ENCODE data around the gene IAH1. TPM values are rescaled to one million over a fixed set of nuclear protein-coding genes. Genes with fewer than 3 reads are reported as not detected.

The IAH1 gene
- total and polyA plus RNA-seq, 2 donors from 2014 or later, result 52.7 to 97.0 TPM

- peaks cover 0 to 7% (median 6%) of the 10 kb centered on the region in 3 donors for H3K36me3 ChIP-seq (ENCODE audit: control insufficient read depth in 2 of 3, insufficient read depth in 3 of 3, low read length in 3 of 3)
- FAIRE-seq, result no peak
- H3K4me3 ChIP-seq (ENCODE audit: low read length in 3 of 3), result no peak overlapping the region
- no peak overlapping the region for H3K27ac ChIP-seq (ENCODE audit: low read depth in 2 of 2, low read length in 2 of 2)
- no peaks in the 10 kb centered on the region for H3K9me3 ChIP-seq (ENCODE audit: control insufficient read depth in 2 of 3, insufficient read depth in 1 of 3, low read length in 3 of 3)
- H3K4me1 ChIP-seq (ENCODE audit: control insufficient read depth in 2 of 3, insufficient read depth in 2 of 3, low read depth in 1 of 3, low read length in 3 of 3), result no peaks in the 10 kb centered on the region
- no peak overlapping the region for H3K9ac ChIP-seq (ENCODE audit: low read length in 3 of 3)
- no peaks in the 10 kb centered on the region for H3K27me3 ChIP-seq (ENCODE audit: control insufficient read depth, insufficient read depth, low read length)
- DNase-seq, result no peak
- TF ChIP-seq, protein P1, sequence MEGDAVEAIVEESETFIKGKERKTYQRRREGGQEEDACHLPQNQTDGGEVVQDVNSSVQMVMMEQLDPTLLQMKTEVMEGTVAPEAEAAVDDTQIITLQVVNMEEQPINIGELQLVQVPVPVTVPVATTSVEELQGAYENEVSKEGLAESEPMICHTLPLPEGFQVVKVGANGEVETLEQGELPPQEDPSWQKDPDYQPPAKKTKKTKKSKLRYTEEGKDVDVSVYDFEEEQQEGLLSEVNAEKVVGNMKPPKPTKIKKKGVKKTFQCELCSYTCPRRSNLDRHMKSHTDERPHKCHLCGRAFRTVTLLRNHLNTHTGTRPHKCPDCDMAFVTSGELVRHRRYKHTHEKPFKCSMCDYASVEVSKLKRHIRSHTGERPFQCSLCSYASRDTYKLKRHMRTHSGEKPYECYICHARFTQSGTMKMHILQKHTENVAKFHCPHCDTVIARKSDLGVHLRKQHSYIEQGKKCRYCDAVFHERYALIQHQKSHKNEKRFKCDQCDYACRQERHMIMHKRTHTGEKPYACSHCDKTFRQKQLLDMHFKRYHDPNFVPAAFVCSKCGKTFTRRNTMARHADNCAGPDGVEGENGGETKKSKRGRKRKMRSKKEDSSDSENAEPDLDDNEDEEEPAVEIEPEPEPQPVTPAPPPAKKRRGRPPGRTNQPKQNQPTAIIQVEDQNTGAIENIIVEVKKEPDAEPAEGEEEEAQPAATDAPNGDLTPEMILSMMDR (IDR thresholded peaks at IDR 0.05; ENCODE audit: borderline replicate concordance, extremely low read depth, insufficient read depth), result no peak
- intact Hi-C loops (cut with DNase I), result no loop called here
Measured at GRCh38 chr2:9465170-9465569, 9.2 kb upstream of the IAH1 start.

DNA sequence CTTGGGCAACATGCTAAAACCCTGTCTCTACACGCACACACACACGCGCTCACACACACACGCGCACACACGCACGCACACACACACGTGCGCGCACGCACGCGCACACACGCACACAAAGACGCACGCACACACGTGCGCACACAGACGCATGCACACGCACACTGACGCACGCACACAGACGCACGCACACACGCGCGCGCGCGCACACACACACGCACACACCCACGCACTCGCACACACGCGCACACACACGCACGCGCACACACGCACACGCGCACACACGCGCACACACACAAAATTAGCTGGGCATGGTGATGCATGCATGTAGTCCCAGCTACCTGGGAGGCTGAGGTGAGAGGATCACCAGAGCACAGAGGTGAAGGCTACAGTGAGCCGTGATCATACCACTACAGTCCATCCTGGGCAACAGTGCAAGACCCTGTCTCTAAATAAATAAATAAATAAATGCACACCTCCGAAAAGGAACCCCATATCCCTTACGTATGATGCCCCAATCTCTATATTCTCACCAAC is 8.1 kb upstream of the IAH1 start:
- Histone ChIP-seq H3K27ac (ENCODE audit: low read depth in 2 of 2, low read length in 2 of 2) (no peak overlapping the region), H3K9me3 (ENCODE audit: control insufficient read depth in 2 of 3, insufficient read depth in 1 of 3, low read length in 3 of 3) (no peaks in the 10 kb centered on the region), H3K36me3 (ENCODE audit: control insufficient read depth in 2 of 3, insufficient read depth in 3 of 3, low read length in 3 of 3) (peaks cover 3 to 4% (median 4%) of the 10 kb centered on the region in 3 donors), H3K4me3 (ENCODE audit: low read length in 3 of 3) (no peak overlapping the region), H3K4me1 (ENCODE audit: control insufficient read depth in 2 of 3, insufficient read depth in 2 of 3, low read depth in 1 of 3, low read length in 3 of 3) (no peaks in the 10 kb centered on the region), H3K27me3 (ENCODE audit: control insufficient read depth, insufficient read depth, low read length) (no peaks in the 10 kb centered on the region), H3K9ac (ENCODE audit: low read length in 3 of 3) (no peak overlapping the region)
- no peak for FAIRE-seq
- intact Hi-C loops (cut with DNase I), result no loop called here
- DNase-seq, result no peak
- TF ChIP-seq, protein P1 (IDR thresholded peaks at IDR 0.05; ENCODE audit: borderline replicate concordance, extremely low read depth, insufficient read depth), result no peak

- H3K4me1 ChIP-seq (ENCODE audit: control insufficient read depth in 2 of 3, insufficient read depth in 2 of 3, low read depth in 1 of 3, low read length in 3 of 3), result no peaks in the 10 kb centered on the region
- no peak overlapping the region for H3K9ac ChIP-seq (ENCODE audit: low read length in 3 of 3)
- TF ChIP-seq, protein P1 (IDR thresholded peaks at IDR 0.05; ENCODE audit: borderline replicate concordance, extremely low read depth, insufficient read depth), result no peak
- FAIRE-seq (no peak), DNase-seq (peak in 2 of 5 donors; percentile 7 to 88)
- intact Hi-C loops (cut with DNase I), result no loop called here
- no peak overlapping the region for H3K27ac ChIP-seq (ENCODE audit: low read depth in 2 of 2, low read length in 2 of 2)
- H3K4me3 ChIP-seq (ENCODE audit: low read length in 3 of 3), result no peak overlapping the region
- H3K36me3 ChIP-seq (ENCODE audit: control insufficient read depth in 2 of 3, insufficient read depth in 3 of 3, low read length in 3 of 3), result peaks cover 4 to 6% (median 4%) of the 10 kb centered on the region in 3 donors
- H3K9me3 ChIP-seq (ENCODE audit: control insufficient read depth in 2 of 3, insufficient read depth in 1 of 3, low read length in 3 of 3), result no peaks in the 10 kb centered on the region
- no peaks in the 10 kb centered on the region for H3K27me3 ChIP-seq (ENCODE audit: control insufficient read depth, insufficient read depth, low read length)
Measured at GRCh38 chr2:9467687-9468086, 6.7 kb upstream of the IAH1 start.

DNA sequence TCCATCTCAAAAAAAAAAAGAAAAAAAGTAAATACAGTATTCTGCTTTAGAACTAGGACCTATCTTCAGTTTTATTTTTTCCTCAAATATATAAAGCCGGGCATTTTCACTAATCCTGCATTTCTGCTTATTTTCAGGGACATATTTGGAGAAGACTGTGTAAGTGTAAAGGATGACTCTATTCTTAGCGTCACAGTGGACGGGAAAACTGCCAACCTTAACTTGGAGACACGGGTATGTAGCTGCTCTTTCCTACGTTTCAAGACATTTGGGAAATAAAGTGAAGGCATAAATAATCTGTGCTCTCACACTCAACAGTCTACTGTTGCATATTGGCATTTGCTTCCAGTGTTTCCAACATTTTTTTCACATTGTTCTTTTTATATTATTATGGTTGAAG is 3.1 kb upstream of the IAH1 start:
- FAIRE-seq (no peak), DNase-seq (no peak)
- TF ChIP-seq, protein P1 (IDR thresholded peaks at IDR 0.05; ENCODE audit: borderline replicate concordance, extremely low read depth, insufficient read depth), result no peak
- no peaks in the 10 kb centered on the region for H3K27me3 ChIP-seq (ENCODE audit: control insufficient read depth, insufficient read depth, low read length)
- no peak overlapping the region for H3K27ac ChIP-seq (ENCODE audit: low read depth in 2 of 2, low read length in 2 of 2)
- intact Hi-C loops (cut with DNase I), result no loop called here
- peaks cover 2 to 6% (median 4%) of the 10 kb centered on the region in 3 donors for H3K36me3 ChIP-seq (ENCODE audit: control insufficient read depth in 2 of 3, insufficient read depth in 3 of 3, low read length in 3 of 3)
- no peak overlapping the region for H3K9ac ChIP-seq (ENCODE audit: low read length in 3 of 3)
- peaks cover 0 to 8% (median 0%) of the 10 kb centered on the region in 3 donors for H3K4me1 ChIP-seq (ENCODE audit: control insufficient read depth in 2 of 3, insufficient read depth in 2 of 3, low read depth in 1 of 3, low read length in 3 of 3)
- H3K9me3 ChIP-seq (ENCODE audit: control insufficient read depth in 2 of 3, insufficient read depth in 1 of 3, low read length in 3 of 3), result no peaks in the 10 kb centered on the region
- no peak overlapping the region for H3K4me3 ChIP-seq (ENCODE audit: low read length in 3 of 3)
